GM11168 (cell line): ENCODE data around the gene DHODH.
"Not testable (repeated sequence)": the region's sequence is repeated elsewhere in the genome, so short reads cannot be mapped to it uniquely, and the experiment has no call there.

Experiments used
- in situ Hi-C: fragments of 300-500 bp; cut with MboI; formaldehyde crosslinking; loops from one replicate; pipeline ENCODE4 v1.12.0; 2022; ENCODE audit warnings: low sequenced_read_pairs; ENCODE audit not compliant: unreplicated experiment

DHODH gene

GRCh38 chr16:72050769-72051464 is 42.4 kb downstream of the DHODH start:
- in situ Hi-C loops: no loop called here

GRCh38 chr16:72051818-72052217 is 43.3 kb downstream of the DHODH start:
- in situ Hi-C loops: no loop called here

GRCh38 chr16:72054254-72054847 is 45.8 kb downstream of the DHODH start, which contains the start of gene HP:
Gene HP (plus strand): TSS chr16:72054505. CDS start chr16:72054653, 148 bp downstream.
- in situ Hi-C loops: not testable (repeated sequence)

- in situ Hi-C loops: no loop called here
These were observed 47.4 kb downstream of the DHODH start for GRCh38 chr16:72055911-72056310.

GRCh38 chr16:72057313-72057712 is 48.8 kb downstream of the DHODH start:
- in situ Hi-C loops: not testable (repeated sequence)

GRCh38 chr16:72059060-72059459 is 50.5 kb downstream of the DHODH start:
- in situ Hi-C loops: not testable (repeated sequence)

GRCh38 chr16:72060405-72060804 is 51.9 kb downstream of the DHODH start:
- in situ Hi-C loops: no loop called here

GRCh38 chr16:72061564-72061963 is 53.0 kb downstream of the DHODH start:
- in situ Hi-C loops: no loop called here

- in situ Hi-C loops: no loop called here
These were observed 55.9 kb downstream of the DHODH start for GRCh38 chr16:72064361-72064894.

GRCh38 chr16:72066747-72067146 is 58.2 kb downstream of the DHODH start:
- in situ Hi-C loops: no loop called here

GRCh38 chr16:72068930-72069329 is 60.4 kb downstream of the DHODH start:
- in situ Hi-C loops: no loop called here

GRCh38 chr16:72072514-72073342 is 64.2 kb downstream of the DHODH start:
- in situ Hi-C loops: no loop called here

GRCh38 chr16:72073560-72074230 is 65.2 kb downstream of the DHODH start:
- in situ Hi-C loops: no loop called here

GRCh38 chr16:72075067-72075466 is 66.5 kb downstream of the DHODH start:
- in situ Hi-C loops: not testable (repeated sequence)
